GM23248 (cell line): ENCODE results near the gene OR8D2.

Experiments
- EZH2 ChIP-seq: fragments of 200-600 bp; sonication (generic); IDR thresholded peaks from 2 replicates; pipeline ENCODE4 v1.6.1; 2018; ENCODE audit warnings: antibody characterized with exemption, mild to moderate bottlenecking; ENCODE audit not compliant: insufficient read depth, poor library complexity, severe bottlenecking
- EZH2phosphoT487 ChIP-seq: fragments of 200-600 bp; sonication (generic); IDR thresholded peaks from 2 replicates; pipeline ENCODE4 v1.6.1; 2018; ENCODE audit warnings: antibody characterized with exemption, moderate library complexity, mild to moderate bottlenecking, low read depth; ENCODE audit not compliant: insufficient read depth

DNA sequence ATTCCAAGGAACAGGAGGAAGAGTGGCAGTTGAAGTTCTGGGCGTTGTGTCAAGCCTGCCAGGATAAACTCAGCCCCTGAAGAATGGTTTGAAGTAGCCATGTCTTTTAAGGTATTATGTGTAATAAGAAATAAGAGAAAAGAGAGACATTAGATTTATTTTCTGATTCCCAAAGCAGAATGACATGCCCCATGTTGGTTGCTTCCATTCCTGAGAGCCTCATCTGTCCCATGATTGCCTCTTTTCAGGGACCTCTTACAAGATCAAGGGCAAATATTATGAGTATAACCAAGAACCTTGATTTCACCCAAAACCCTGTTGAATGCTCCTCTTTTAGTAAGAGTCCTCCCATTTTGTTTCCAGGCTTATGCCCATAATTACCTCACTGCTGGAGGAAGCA lies at the start of gene OR8D2:
- TF ChIP-seq EZH2 (no peak), EZH2phosphoT487 (no peak)
